ENCODE measurements around the gene BEST1. TPM values are rescaled to one million over a fixed set of nuclear protein-coding genes. Genes with fewer than 3 reads are reported as not detected.

Gene BEST1
- total and polyA plus RNA-seq, 7 donors = 0.81 to 9.8 (median 1.4) TPM

DNA sequence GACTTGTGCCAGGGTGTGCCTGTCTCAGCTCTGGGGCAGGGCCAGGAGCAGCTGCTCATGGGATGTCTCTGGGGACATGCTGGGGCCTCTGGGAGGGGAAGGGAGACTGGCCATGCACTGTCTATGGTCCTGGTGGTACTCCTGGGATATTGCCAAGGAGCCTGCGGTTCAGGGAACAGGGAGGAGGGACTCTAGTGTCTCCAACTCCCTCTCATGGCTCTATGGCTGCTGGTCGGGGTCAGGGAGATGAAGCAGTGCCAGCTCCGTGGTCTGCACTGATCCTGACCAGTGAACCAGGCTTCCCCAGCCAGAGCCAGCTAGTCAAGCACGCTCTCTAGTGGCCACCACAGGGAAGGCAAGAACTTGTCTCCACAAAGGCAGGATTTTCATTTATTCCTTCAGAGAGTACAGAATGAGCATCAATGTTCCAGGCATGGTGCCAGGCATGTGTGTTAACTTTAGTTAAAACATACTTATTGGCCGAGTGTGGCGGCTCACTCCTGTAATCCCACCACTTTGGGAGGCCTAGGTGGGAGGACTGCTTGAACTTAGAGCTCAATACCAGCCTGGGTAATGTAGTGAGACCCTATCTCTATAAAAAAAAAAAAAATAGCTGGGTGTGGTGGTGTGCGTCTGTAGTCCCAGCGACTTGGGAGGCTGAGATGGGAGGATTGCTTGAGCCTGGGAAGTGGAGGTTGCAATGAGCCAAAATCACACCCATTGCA lies 2.5 kb upstream of the BEST1 start:
- peak; percentile 82 to 88 (median 86) for ATAC-seq
- TF ChIP-seq, protein P1, sequence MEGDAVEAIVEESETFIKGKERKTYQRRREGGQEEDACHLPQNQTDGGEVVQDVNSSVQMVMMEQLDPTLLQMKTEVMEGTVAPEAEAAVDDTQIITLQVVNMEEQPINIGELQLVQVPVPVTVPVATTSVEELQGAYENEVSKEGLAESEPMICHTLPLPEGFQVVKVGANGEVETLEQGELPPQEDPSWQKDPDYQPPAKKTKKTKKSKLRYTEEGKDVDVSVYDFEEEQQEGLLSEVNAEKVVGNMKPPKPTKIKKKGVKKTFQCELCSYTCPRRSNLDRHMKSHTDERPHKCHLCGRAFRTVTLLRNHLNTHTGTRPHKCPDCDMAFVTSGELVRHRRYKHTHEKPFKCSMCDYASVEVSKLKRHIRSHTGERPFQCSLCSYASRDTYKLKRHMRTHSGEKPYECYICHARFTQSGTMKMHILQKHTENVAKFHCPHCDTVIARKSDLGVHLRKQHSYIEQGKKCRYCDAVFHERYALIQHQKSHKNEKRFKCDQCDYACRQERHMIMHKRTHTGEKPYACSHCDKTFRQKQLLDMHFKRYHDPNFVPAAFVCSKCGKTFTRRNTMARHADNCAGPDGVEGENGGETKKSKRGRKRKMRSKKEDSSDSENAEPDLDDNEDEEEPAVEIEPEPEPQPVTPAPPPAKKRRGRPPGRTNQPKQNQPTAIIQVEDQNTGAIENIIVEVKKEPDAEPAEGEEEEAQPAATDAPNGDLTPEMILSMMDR (IDR thresholded peaks at IDR 0.05) = peak; percentile 92
- Histone ChIP-seq H3K36me3 (ENCODE audit: insufficient read depth in 1 of 2, low read depth in 1 of 2) (no peaks in the 10 kb centered on the region), H3K27ac (no peak overlapping the region), H3K4me3 (no peak overlapping the region), H3K4me1 (no peaks in the 10 kb centered on the region), H3K27me3 (ENCODE audit: insufficient read depth in 3 of 3, low read length in 2 of 3) (no peaks in the 10 kb centered on the region), H3K9me3 (no peaks in the 10 kb centered on the region)
- intact Hi-C loops (cut with DNase I) = loop anchor here (1.0 to 2.0 kb wide), 5 partner anchors 48 to 151 kb away; no protein-coding TSS in a partner anchor
- 1 to 7% (median 4%) methylated on average over 8 of the region's 8 CpGs for WGBS, 3 donors
- peak; percentile 87 to 92 for DNase-seq

DNA sequence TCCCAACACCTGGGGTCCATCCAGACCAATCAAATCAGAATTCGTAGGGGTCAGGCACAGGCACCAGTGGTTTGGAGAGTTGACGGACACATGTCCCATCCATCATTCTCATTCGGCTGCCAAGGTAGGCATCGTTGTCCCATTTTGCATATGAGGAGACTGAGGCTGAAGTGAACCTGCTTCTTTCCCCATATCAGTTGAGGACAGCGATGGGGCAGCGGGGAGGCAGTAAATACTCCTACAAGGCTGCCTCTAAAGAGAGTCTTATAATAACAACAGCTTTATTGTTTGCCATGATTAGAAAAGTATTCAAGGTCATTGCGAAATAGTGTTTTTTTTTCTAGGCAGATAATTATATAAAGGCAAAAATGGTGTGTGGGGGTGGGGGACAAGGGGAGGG lies 1.6 kb upstream of the BEST1 start:
- Histone ChIP-seq H3K9me3 (no peaks in the 10 kb centered on the region), H3K36me3 (ENCODE audit: insufficient read depth in 1 of 2, low read depth in 1 of 2) (no peaks in the 10 kb centered on the region), H3K4me3 (no peak overlapping the region), H3K27ac (no peak overlapping the region), H3K4me1 (no peaks in the 10 kb centered on the region), H3K27me3 (ENCODE audit: insufficient read depth in 3 of 3, low read length in 2 of 3) (peaks cover 0 to 2% (median 0%) of the 10 kb centered on the region in 3 donors)
- ATAC-seq = no peak
- no peak for DNase-seq
- intact Hi-C loops (cut with DNase I) = no loop called here
- WGBS, 3 donors = 86 to 89% (median 89%) methylated on average over 7 of the region's 7 CpGs
- TF ChIP-seq, protein P1 (IDR thresholded peaks at IDR 0.05) = no peak

DNA sequence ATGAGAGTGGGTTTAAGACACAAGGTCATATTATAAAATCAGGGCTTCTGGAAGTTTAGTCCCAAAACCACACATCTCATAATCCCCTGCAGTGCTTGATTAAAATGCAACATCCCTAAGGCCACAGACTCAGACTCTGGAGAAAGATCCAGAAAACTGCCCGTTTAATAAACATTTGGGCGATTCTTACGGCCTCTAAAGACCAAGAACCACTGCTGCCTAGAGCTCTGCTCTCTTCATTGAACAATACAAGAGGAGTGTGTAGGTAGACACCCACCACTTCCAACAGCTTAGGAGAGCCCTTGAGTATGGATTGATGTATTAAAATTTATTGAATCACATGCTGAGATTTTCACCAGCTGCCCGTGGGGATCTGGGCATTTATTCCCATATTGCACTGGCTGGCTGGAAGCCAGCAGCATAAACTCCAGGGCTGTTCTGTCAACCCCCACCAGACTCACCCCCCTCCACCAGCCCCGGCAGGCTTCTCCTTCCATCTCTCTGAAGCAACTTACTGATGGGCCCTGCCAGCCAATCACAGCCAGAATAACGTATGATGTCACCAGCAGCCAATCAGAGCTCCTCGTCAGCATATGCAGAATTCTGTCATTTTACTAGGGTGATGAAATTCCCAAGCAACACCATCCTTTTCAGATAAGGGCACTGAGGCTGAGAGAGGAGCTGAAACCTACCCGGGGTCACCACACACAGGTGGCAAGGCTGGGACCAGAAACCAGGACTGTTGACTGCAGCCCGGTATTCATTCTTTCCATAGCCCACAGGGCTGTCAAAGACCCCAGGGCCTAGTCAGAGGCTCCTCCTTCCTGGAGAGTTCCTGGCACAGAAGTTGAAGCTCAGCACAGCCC lies 749 bp upstream of the BEST1 start:
- DNase-seq (peak; percentile 76 to 83), ATAC-seq (peak; percentile 60 to 80 (median 68))
- Histone ChIP-seq H3K36me3 (ENCODE audit: insufficient read depth in 1 of 2, low read depth in 1 of 2) (no peaks in the 10 kb centered on the region), H3K9me3 (no peaks in the 10 kb centered on the region), H3K4me1 (no peaks in the 10 kb centered on the region), H3K27ac (no peak overlapping the region), H3K27me3 (ENCODE audit: insufficient read depth in 3 of 3, low read length in 2 of 3) (peaks cover 0 to 11% (median 0%) of the 10 kb centered on the region in 3 donors), H3K4me3 (no peak overlapping the region)
- intact Hi-C loops (cut with DNase I) = loop anchor here in 1 of 2 donors (10.0 kb wide), 1 partner anchor 155 kb away; the partner anchor contains the start of genes FEN1 and TMEM258
- 35 to 39% (median 38%) methylated on average over 9 of the region's 9 CpGs for WGBS, 3 donors
- TF ChIP-seq, protein P1 (IDR thresholded peaks at IDR 0.05) = no peak

DNA sequence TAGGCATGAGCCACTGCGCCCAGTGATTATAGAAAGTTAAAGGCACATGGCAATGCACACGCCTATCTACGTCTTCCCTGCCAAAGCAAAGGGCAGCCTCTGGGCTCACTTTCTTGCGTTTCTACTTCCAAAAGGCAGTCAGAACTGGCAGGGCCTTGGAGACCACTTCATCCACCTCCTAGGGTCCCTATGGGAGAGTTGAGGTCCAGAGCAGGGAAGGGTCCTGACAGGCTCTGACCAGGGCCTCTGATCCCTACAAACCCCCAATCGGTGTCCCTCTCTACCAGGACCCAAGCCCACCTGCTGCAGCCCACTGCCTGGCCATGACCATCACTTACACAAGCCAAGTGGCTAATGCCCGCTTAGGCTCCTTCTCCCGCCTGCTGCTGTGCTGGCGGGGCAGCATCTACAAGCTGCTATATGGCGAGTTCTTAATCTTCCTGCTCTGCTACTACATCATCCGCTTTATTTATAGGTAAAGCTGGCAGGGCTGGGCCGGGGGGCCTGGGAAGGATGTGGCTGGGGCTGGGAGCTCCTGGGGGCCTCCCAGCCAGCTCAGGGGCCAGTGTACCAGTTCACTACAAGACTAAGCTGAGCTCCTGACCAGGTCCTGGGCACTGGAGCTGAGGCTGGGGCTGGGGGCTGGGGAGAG lies 1.5 kb downstream of the BEST1 start:
- Histone ChIP-seq H3K27ac (no peak overlapping the region), H3K9me3 (no peaks in the 10 kb centered on the region), H3K36me3 (ENCODE audit: insufficient read depth in 1 of 2, low read depth in 1 of 2) (no peaks in the 10 kb centered on the region), H3K27me3 (ENCODE audit: insufficient read depth in 3 of 3, low read length in 2 of 3) (peaks cover 0 to 25% (median 2%) of the 10 kb centered on the region in 3 donors), H3K4me3 (no peak overlapping the region), H3K4me1 (peaks cover 5% of the 10 kb centered on the region)
- 94 to 96% (median 95%) methylated on average over 11 of the region's 11 CpGs for WGBS, 3 donors
- ATAC-seq (no peak), DNase-seq (no peak)
- TF ChIP-seq, protein P1 (IDR thresholded peaks at IDR 0.05) = no peak
- intact Hi-C loops (cut with DNase I) = loop anchor here in 1 of 2 donors (10.0 kb wide), 1 partner anchor 157 kb away; the partner anchor contains the start of genes FEN1 and TMEM258
